K562 (cell line): ENCODE measurements around the gene USP51. TPM values are rescaled to one million over a fixed set of nuclear protein-coding genes. Genes with fewer than 3 reads are reported as not detected.

ENCODE experiments used
- ATAC-seq: fragments of 200-7000 bp; cut with Tn5 transposase; 3 replicates; pipeline ENCODE4 v1.9.1; 2020; ENCODE audit warnings: moderate library complexity
- BruUV-seq: library from RNA; stranded (reverse); fragments of 400-500 nt; replicated peaks from 2 replicates; lab custom pipeline; 2021; lab: Mats Ljungman, UMichigan
- CTCF ChIA-PET: fragments of 300-600 bp; formaldehyde crosslinking; extraction: SDS; loops from one replicate; lab custom pipeline; 2021; ENCODE audit warnings: low intra/inter-chr PET ratio; lab: Yijun Ruan, JAX
- POLR2A ChIA-PET: fragments of 300-600, 350-650 bp; sonication (Branson Sonifier 250); formaldehyde crosslinking; extraction: SDS; loops from one replicate; lab custom pipeline; 2021; ENCODE audit warnings: antibody characterized with exemption, inconsistent platforms; lab: Yijun Ruan, JAX
- DNase-seq, 4 experiments: peaks; one replicate each; pipeline versions ENCODE4 v3.0.0 to v3.0.0-alpha.2; 2011 to 2018; ENCODE audit warnings: low spot score in 3 of 4, mixed read lengths in 3 of 4; ENCODE audit errors: extremely low read depth in 1 of 4
- FAIRE-seq: peaks from 2 replicates; lab custom pipeline; 2011; peaks lifted over from hg19 to GRCh38; lab: Jason Lieb, UNC
- H2AFZ ChIP-seq: 2 replicates; pipeline ENCODE4 v1.6.0; 2011; ENCODE audit warnings: low read depth, low read length, control low read depth, inconsistent platforms
- H3K27ac ChIP-seq: fragments of 200-600 bp; 3 replicates; pipeline ENCODE4 v1.8.0; 2011; ENCODE audit warnings: low read depth, mild to moderate bottlenecking, control low read depth, inconsistent platforms, low read length, moderate library complexity, mixed read lengths; ENCODE audit errors: extremely low read depth
- H3K27me3 ChIP-seq, 2 experiments: fragments of 300-600 bp in 1 of 2; 2 replicates in 1 of 2; 3 replicates in 1 of 2; pipeline versions ENCODE4 v1.6.0 to v1.8.0; 2011; ENCODE audit warnings: inconsistent platforms in 2 of 2, low read length in 2 of 2, mild to moderate bottlenecking in 1 of 2, mixed read lengths in 1 of 2, moderate library complexity in 1 of 2; ENCODE audit not compliant: control insufficient read depth in 2 of 2, insufficient read depth in 2 of 2
- H3K36me3 ChIP-seq: fragments of 300-600 bp; 3 replicates; pipeline ENCODE4 v1.8.0; 2011; ENCODE audit warnings: mild to moderate bottlenecking, low read length, inconsistent platforms; ENCODE audit not compliant: control insufficient read depth, insufficient read depth
- H3K4me1 ChIP-seq, 2 experiments: fragments of 200-600 bp in 1 of 2; replicated peaks in 1 of 2; 2 replicates in 1 of 2; 3 replicates in 1 of 2; pipeline versions ENCODE4 v1.5.1 to v1.8.0; 2011; ENCODE audit warnings: inconsistent platforms in 2 of 2, low read length in 2 of 2, mild to moderate bottlenecking in 1 of 2, mixed read lengths in 1 of 2, moderate library complexity in 1 of 2; ENCODE audit not compliant: control insufficient read depth in 2 of 2, insufficient read depth in 2 of 2
- H3K4me2 ChIP-seq: 2 replicates; pipeline ENCODE4 v1.6.1; 2011; ENCODE audit warnings: low read length, control low read depth, inconsistent platforms, mixed read lengths; ENCODE audit not compliant: insufficient read depth
- H3K4me3 ChIP-seq: fragments of 200-600 bp; sonication (generic), shearing (Covaris generic); 2 replicates; pipeline ENCODE4 v1.5.1; 2016; ENCODE audit warnings: control low read depth, inconsistent platforms
- H3K79me2 ChIP-seq: fragments of 200-600 bp; 3 replicates; pipeline ENCODE4 v1.8.0; 2011; ENCODE audit warnings: low read length, inconsistent platforms; ENCODE audit not compliant: control insufficient read depth, insufficient read depth
- H3K9ac ChIP-seq, 2 experiments: 2 replicates each; pipeline versions ENCODE4 v1.6.0 to v1.6.1; 2011; ENCODE audit warnings: low read depth in 2 of 2, low read length in 2 of 2, control low read depth in 1 of 2, inconsistent platforms in 1 of 2, mild to moderate bottlenecking in 1 of 2, mixed read lengths in 1 of 2; ENCODE audit not compliant: insufficient read depth in 1 of 2
- H3K9me1 ChIP-seq: one replicate; pipeline ENCODE4 v1.6.0; 2011; ENCODE audit warnings: inconsistent platforms, mild to moderate bottlenecking, low read length, moderate library complexity; ENCODE audit not compliant: control insufficient read depth, insufficient read depth
- H3K9me3 ChIP-seq: replicated peaks from 2 replicates; pipeline ENCODE4 v1.5.1; 2011; ENCODE audit warnings: low read depth, low read length, inconsistent platforms; ENCODE audit not compliant: control insufficient read depth, insufficient read depth
- H4K20me1 ChIP-seq: replicated peaks from 2 replicates; pipeline ENCODE4 v1.6.1; 2011; ENCODE audit warnings: low read length, inconsistent platforms, mixed read lengths; ENCODE audit not compliant: control insufficient read depth, insufficient read depth
- EP300 ChIP-seq: IDR thresholded peaks from 2 replicates; pipeline ENCODE4 v1.6.1; 2012; ENCODE audit warnings: low read length, improper control_type of control experiment
- FOXM1 ChIP-seq, 2 experiments: fragments of 450-650 bp in 1 of 2; sonication (generic) in 1 of 2; formaldehyde crosslinking in 1 of 2; IDR thresholded peaks; 2 replicates each; pipeline versions ENCODE4 v1.6.1 to v1.9.0; 2017 to 2022; ENCODE audit warnings: low read depth in 2 of 2, mild to moderate bottlenecking in 2 of 2, missing genetic modification reagents in 1 of 2, moderate library complexity in 1 of 2
- HINFP ChIP-seq: fragments of 450-650 bp; conservative IDR thresholded peaks from 2 replicates; pipeline ENCODE4 v1.6.1; 2016; ENCODE audit warnings: missing genetic modification characterization, low read depth, mild to moderate bottlenecking, control low read depth, missing compliant biosample characterization
- HMG20A ChIP-seq: fragments of 450-650 bp; formaldehyde crosslinking; conservative IDR thresholded peaks from 2 replicates; pipeline ENCODE4 v1.4.0; 2020; ENCODE audit warnings: mild to moderate bottlenecking, mixed read lengths
- MAFK ChIP-seq: IDR thresholded peaks from 2 replicates; pipeline ENCODE4 v1.6.1; 2011; ENCODE audit warnings: low read length, improper control_type of control experiment
- PHTF2 ChIP-seq: fragments of 250-450 bp; sonication (Bioruptor Pico); IDR thresholded peaks from 2 replicates; pipeline ENCODE4 v1.5.0; 2021; ENCODE audit warnings: mild to moderate bottlenecking
- POLR3G ChIP-seq: IDR thresholded peaks from 2 replicates; pipeline ENCODE4 v1.6.1; 2011; ENCODE audit not compliant: insufficient read length, insufficient replicate concordance; ENCODE audit errors: extremely low read depth
- RBM14 ChIP-seq: fragments of 200-400 bp; formaldehyde crosslinking; IDR thresholded peaks from 2 replicates; pipeline ENCODE4 v1.6.1; 2018; ENCODE audit warnings: low read depth, mild to moderate bottlenecking, low read length, moderate library complexity, borderline replicate concordance; ENCODE audit not compliant: insufficient read depth
- RBM25 ChIP-seq: fragments of 200-400 bp; formaldehyde crosslinking; IDR thresholded peaks from 2 replicates; pipeline ENCODE4 v1.6.1; 2018; ENCODE audit warnings: low read length, low read depth, moderate library complexity; ENCODE audit not compliant: severe bottlenecking
- RBM34 ChIP-seq: fragments of 200-400 bp; formaldehyde crosslinking; IDR thresholded peaks from 2 replicates; pipeline ENCODE4 v1.6.1; 2018; ENCODE audit warnings: low read length, borderline replicate concordance; ENCODE audit not compliant: insufficient read depth
- TCF7L2 ChIP-seq: fragments of 150-350 bp; IDR thresholded peaks from 2 replicates; pipeline ENCODE4 v1.6.1; 2016; ENCODE audit warnings: low read depth, mild to moderate bottlenecking, low read length, moderate library complexity
- XRCC3 ChIP-seq: fragments of 450-650 bp; IDR thresholded peaks from 2 replicates; pipeline ENCODE4 v1.6.1; 2017; ENCODE audit warnings: mild to moderate bottlenecking, moderate library complexity
- ZNF239 ChIP-seq: fragments of 250-450 bp; sonication (Bioruptor Pico); IDR thresholded peaks from 2 replicates; pipeline ENCODE4 v1.4.0; 2020; ENCODE audit warnings: mild to moderate bottlenecking
- WGBS: fragments of 100-300 bp; shearing (Covaris generic); methylation state at CpG from one replicate; pipeline ENCODE4 v1.1.6; 2016; ENCODE audit warnings: low coverage, mixed read lengths; ENCODE audit not compliant: insufficient coverage; ENCODE audit errors: missing lambda C conversion rate; 5-methylcytosine and 5-hydroxymethylcytosine counted together
- in situ Hi-C: fragments of 300-500 bp; cut with MboI; formaldehyde crosslinking; loops from 4 replicates; pipeline ENCODE4 v1.15.0; 2018; ENCODE audit warnings: inconsistent platforms, mixed read lengths
- intact Hi-C: fragments of 100-400 bp; cut with micrococcal nuclease; formaldehyde crosslinking; loops from 2 replicates; pipeline ENCODE4 v1.14.2; 2022
- polyA plus RNA-seq, 8 experiments: library from polyadenylated mRNA; depleted of rRNA in 4 of 8; stranded (reverse) in 5 of 8; unstranded in 3 of 8; fragments of >200 nt; fragmentation: Nextera tagmentation in 2 of 8; fragmentation: Illumina TruSeq in 1 of 8; extraction: Ambion mirVana in 2 of 8; extraction: Trizol in 1 of 8; gene quantifications; 2 replicates each; pipeline versions ENCODE4 v1.2.1 to v1.2.3, GENCODE V29; 2011 to 2014; ENCODE audit warnings: inconsistent platforms in 1 of 8, missing spikeins in 1 of 8
- total RNA-seq, 7 experiments: library from RNA; depleted of rRNA in 6 of 7; stranded (reverse); fragments of >200 nt in 6 of 7; fragmentation: Illumina TruSeq in 2 of 7; extraction: Trizol in 2 of 7; gene quantifications; 2 replicates each; pipeline versions ENCODE4 v1.2.1 to v1.2.3, GENCODE V29; 2011 to 2021; ENCODE audit warnings: low replicate concordance in 1 of 7
- TF ChIP-seq, protein P1 (sequence below): fragments of 250-450 bp; sonication (Bioruptor Pico); IDR thresholded peaks from 2 replicates; pipeline ENCODE4 v1.5.1; 2021; ENCODE audit warnings: mild to moderate bottlenecking

The USP51 gene
- total and polyA plus RNA-seq, 9 of the 15 experiments (the other 6 are each of a cell fraction or from before 2014, with no cell fraction given), result 0.59 to 3.9 (median 1.3) TPM

DNA sequence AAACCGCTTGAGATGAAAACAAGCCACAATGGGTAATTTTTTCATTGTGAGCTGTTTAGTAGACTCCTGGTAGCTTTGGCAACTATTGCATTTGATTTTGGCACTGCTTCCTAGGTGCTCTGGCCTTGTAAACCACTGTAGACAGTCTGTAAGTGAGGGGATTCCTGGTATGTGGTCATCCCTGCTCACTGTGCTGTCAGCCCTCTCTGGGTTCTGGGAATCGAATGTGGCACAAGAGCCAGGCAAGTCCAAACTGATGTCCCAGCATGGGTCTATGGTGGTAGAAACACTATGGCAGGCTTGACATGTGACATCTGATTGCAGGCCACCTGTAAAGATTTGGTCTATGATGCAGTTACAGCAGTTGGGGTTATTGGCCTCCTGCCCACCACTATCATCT lies 2.5 kb downstream of the USP51 start:
- H3K79me2 ChIP-seq, result no peaks in the 10 kb centered on the region; the same call in 1 of the 3 replicates
- H4K20me1 ChIP-seq, result no peaks in the 10 kb centered on the region; the same call in 1 of the 2 replicates
- BruUV-seq, result no TSS peak
- no peak overlapping the region for H3K4me2 ChIP-seq
- DNase-seq (no peak), FAIRE-seq (no peak)
- H3K27me3 ChIP-seq, result no peaks in the 10 kb centered on the region
- no peak overlapping the region for H3K9ac ChIP-seq
- H2AFZ ChIP-seq, result no peak overlapping the region
- no peaks in the 10 kb centered on the region for H3K9me3 ChIP-seq
- H3K4me3 ChIP-seq, result no peak overlapping the region
- H3K9me1 ChIP-seq, result no peaks in the 10 kb centered on the region
- TF ChIP-seq HMG20A (CRISPR knock-in tag) (no peak), XRCC3 (no peak), TCF7L2 (no peak), ZNF239 (no peak), EP300 (no peak), RBM34 (no peak), RBM14 (no peak), HINFP (tag) (no peak), PHTF2 (CRISPR knock-in tag) (no peak), MAFK (no peak), POLR3G (no peak), FOXM1 (IDR thresholded peaks at IDR 0.05; ENCODE audit: low read depth) (no peak), FOXM1 (CRISPR knock-in tag; IDR thresholded peaks at IDR 0.05; ENCODE audit: low read depth) (no peak), RBM25 (no peak)
- TF ChIP-seq, protein P1, sequence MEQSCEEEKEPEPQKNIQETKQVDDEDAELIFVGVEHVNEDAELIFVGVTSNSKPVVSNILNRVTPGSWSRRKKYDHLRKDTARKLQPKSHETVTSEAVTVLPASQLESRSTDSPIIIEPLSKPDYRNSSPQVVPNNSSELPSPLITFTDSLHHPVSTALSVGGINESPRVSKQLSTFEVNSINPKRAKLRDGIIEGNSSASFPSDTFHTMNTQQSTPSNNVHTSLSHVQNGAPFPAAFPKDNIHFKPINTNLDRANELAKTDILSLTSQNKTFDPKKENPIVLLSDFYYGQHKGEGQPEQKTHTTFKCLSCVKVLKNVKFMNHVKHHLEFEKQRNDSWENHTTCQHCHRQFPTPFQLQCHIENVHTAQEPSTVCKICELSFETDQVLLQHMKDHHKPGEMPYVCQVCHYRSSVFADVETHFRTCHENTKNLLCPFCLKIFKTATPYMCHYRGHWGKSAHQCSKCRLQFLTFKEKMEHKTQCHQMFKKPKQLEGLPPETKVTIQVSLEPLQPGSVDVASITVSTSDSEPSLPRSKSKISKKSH (CRISPR knock-in tag), result no peak
- TF ChIP-seq, all 486 proteins: peak for 0
- in situ Hi-C loops, result no loop called here
- ATAC-seq, result no peak
- no peak overlapping the region for H3K27ac ChIP-seq
- ChIA-PET CTCF (no interaction called here), POLR2A (no interaction called here)
- intact Hi-C loops, result no loop called here
- H3K4me1 ChIP-seq, result peaks cover 6 to 11% of the 10 kb centered on the region in 2 experiments; a peak in 4 of 5 replicates
- H3K36me3 ChIP-seq, result no peaks in the 10 kb centered on the region
- WGBS, result 38% methylated on average over 2 of the region's 2 CpGs
